HG02943 (cell line): ENCODE data around the gene CD207.
"Not testable (repeated sequence)": the region's sequence is repeated elsewhere in the genome, so short reads cannot be mapped to it uniquely, and the experiment has no call there.

Experiments
- ATAC-seq: cut with Tn5 transposase; IDR thresholded peaks from one replicate; pipeline ENCODE4 v1.9.1; 2021; ENCODE audit warnings: mild to moderate bottlenecking, low read depth, moderate library complexity; ENCODE audit not compliant: unreplicated experiment

Gene CD207

GRCh38 chr2:70835643-70836042, at the start of gene CD207:
CD207 (minus strand) TSS chr2:70835816; CDS start chr2:70835776, 40 bp downstream.
- ATAC-seq, result no peak

DNA sequence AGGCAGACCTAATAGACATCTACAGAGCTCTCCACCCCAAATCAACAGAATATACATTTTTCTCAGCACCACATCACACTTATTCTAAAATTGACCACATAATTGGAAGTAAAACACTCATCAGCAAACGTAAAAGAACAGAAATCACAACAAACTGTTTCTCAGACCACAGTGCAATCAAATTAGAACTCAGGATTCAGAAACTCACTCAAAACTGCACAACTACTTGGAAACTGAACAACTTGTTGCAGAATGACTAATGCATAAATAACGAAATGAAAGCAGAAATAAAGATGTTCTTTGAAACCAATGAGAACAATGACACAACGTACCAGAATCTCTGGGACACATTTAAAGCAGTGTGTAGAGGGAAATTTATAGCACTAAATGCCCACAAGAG, 42.9 kb upstream of the CD207 start:
- ATAC-seq, result not testable (repeated sequence)

DNA sequence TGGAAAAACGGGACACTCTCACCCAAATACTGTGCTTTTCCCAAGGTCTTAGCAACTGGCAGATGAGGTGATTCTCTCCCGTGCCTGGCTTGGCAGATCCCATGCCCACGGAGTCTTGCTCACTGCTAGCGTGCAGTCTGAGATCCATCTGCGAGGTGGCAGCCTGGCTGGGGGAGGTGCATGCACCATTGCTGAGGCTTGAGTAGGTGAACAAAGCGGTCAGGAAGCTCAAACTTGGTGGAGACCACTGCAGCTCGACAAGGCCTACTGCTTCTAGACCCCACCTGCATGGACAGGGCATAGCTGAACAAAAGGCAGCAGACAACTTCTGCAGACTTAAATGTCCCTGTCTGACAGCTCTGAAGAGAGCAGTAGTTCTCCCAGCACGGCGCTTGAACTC, 40.5 kb upstream of the CD207 start:
- ATAC-seq, result not testable (repeated sequence)

DNA sequence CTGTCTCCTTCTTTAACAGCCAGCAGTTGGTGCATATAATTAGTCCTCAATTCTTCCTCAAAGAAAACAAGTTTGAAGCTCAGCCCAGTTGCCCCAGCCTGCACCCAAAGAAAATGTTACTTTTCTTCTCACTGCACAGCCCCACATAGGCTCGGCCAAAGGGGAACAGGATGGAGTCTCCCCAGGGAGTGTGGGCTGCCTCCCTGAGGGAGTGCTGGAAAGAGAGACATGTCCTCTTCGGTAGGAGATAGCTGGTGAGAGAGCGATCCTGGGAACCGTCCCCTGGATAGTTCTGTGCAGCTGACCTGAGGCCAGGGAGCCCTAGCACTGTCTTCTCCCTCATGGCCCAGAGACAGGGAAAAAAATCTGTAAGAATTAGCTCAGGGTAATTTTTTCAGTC, 37.9 kb upstream of the CD207 start:
- no peak for ATAC-seq

- ATAC-seq, result peak; percentile 74
These were observed 36.0 kb upstream of the CD207 start for GRCh38 chr2:70871398-70872211.

DNA sequence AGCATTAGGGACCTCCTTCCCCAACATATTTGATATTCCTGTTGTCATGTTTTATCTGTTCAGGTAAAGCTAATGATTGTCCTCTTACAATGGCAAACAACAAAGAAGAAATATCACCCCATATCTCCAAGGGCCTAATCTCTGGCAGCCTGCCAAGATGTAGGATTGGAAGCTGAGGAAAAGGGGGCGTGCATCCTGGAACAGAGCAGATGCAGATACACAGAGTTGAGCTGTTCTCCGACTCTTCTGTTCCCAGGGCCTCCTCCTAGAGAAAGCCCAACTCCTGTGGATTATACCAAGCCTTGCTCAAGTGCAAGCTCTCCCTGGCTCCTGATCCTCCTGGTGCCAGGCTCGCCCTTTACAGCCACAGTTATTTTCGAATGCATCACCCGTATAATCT, 35.2 kb upstream of the CD207 start:
- no peak for ATAC-seq

GRCh38 chr2:70868970-70869369, 33.4 kb upstream of the CD207 start:
- no peak for ATAC-seq

GRCh38 chr2:70861777-70862625, 26.4 kb upstream of the CD207 start:
- no peak for ATAC-seq

- no peak for ATAC-seq
These were observed 20.1 kb upstream of the CD207 start for GRCh38 chr2:70855667-70856066.

GRCh38 chr2:70854411-70854810, 18.8 kb upstream of the CD207 start:
- ATAC-seq, result no peak

DNA sequence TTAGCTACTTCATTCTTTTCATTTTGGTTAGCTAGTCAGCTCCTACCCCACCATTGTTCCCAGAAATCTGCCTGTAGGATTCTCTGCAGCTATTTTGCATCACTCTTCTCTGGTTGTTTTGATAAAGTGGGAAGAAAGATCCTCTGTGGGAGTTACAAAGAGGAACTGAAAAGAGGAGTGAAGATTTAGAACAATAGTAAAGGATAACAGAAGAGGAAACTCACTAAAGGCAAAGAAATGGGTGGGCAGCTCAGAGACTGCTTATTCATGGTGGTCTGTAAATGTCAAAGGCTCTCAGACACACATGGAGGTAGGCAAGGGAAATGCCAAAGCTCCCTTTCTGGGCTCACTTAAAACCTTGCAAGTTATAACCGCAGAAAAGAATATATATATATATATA, 17.2 kb upstream of the CD207 start:
- no peak for ATAC-seq

DNA sequence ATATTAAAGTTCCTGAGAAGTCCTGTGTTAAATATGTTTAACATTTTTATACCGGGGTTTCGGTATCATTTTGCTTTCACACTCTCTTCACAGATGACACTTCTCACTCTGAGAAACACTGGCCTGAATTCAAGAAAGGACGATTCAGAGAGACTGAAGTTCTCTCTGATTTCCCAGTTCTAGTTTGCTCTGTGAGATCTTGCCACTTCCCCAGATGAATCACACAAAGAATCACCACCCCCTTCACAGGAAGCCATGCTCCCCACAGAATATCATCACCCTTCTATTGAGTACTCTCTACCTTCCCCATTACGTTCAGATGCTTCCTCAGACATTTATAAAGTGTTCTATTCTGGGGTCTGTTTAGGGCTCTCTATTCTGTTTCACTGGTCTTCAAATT, 16.1 kb upstream of the CD207 start:
- no peak for ATAC-seq

- ATAC-seq, result no peak
These were observed 15.3 kb upstream of the CD207 start for GRCh38 chr2:70850925-70851324.

GRCh38 chr2:70842401-70842800, 6.8 kb upstream of the CD207 start:
- no peak for ATAC-seq

- no peak for ATAC-seq
These were observed 2.6 kb upstream of the CD207 start for GRCh38 chr2:70837980-70838925.

GRCh38 chr2:70834881-70835280, 735 bp downstream of the CD207 start:
- no peak for ATAC-seq

DNA sequence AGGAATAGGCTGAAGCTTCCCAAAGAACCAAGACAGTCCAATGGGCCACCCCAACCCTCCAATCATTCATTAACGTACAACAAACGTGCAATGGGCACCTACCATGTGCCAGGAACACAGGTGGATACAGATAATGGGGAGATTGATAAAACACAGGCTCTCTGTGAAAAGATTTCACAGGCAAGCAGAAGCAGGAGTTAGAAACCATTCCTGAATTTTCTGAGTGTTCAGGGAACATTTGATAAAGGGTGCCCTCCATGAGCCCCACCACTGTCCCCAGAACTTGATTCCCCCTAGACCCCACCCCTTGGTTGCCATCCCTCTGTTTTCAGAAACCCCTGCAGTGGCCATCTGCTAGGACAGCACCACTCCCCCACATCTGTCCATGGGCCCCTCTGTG, 1.5 kb downstream of the CD207 start:
- ATAC-seq, result no peak

DNA sequence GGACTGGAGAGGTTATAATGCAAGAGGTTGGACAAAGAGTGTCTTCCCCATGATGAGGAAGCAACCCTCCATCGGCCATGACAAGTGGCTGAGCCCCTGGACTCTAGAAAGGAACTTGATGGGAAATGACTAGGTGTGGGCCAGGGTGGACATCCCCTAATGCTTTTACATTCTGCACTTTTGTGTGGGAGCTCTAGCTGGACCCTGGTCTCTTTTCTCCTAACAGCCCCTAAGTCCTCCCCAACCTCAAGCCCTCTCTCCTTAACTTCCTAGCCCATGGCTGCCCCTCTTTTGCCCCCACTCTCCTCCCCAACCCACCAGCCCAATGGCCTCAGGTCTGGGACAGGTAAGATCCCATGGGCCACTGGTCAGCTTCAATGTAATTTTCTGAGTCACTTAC, 2.4 kb downstream of the CD207 start:
- ATAC-seq, result no peak

DNA sequence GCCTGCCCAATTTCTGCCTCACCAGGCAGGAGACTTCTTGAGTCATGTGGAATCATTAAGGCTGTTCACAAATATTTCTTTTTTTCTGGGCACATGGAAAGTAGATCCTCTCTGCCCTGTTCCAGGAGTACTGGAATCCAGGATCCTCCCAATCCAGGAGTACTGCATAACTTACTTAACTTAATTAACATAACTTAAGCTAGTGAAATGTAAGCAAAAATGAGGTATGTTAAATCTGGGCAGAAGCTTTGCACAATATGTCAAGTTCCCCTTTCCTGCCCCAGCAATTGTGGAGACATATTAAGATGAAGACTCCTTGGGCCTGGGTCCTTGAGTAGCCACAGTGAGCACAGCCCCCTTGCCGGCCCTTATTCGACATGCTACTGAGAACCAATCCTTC, 3.2 kb downstream of the CD207 start:
- no peak for ATAC-seq

GRCh38 chr2:70831861-70832260, 3.8 kb downstream of the CD207 start:
- ATAC-seq, result no peak

GRCh38 chr2:70830366-70830765, 5.2 kb downstream of the CD207 start:
- no peak for ATAC-seq
